IMR-90 (cell line): ENCODE data around the gene KCNQ2. TPM values are rescaled to one million over a fixed set of nuclear protein-coding genes. Genes with fewer than 3 reads are reported as not detected.

Source experiments
- ATAC-seq: fragments of 200-7000 bp; cut with Tn5 transposase; 2 replicates; pipeline ENCODE4 v1.9.1; 2020; ENCODE audit warnings: low read depth, mild to moderate bottlenecking, moderate library complexity
- BruUV-seq: library from RNA; stranded (reverse); fragments of 400-500 nt; replicated peaks from 2 replicates; lab custom pipeline; 2021; lab: Mats Ljungman, UMichigan
- CTCF ChIA-PET: fragments of 300-600 bp; formaldehyde crosslinking; extraction: SDS; loops from one replicate; lab custom pipeline; 2021; ENCODE audit warnings: antibody characterized with exemption; lab: Yijun Ruan, JAX
- POLR2A ChIA-PET: fragments of 300-600 bp; sonication (Branson Sonifier 250); formaldehyde crosslinking; loops from one replicate; lab custom pipeline; 2022; ENCODE audit warnings: antibody characterized with exemption; ENCODE audit not compliant: unreplicated experiment; lab: Charles Lee
- DNase-seq: peaks from one replicate; pipeline ENCODE4 v3.0.0; 2013
- H2AFZ ChIP-seq: replicated peaks from 2 replicates; pipeline ENCODE3; 2013; ENCODE audit warnings: low read length, mild to moderate bottlenecking; ENCODE audit not compliant: poor library complexity
- H2AK5ac ChIP-seq: 2 replicates; pipeline ENCODE4 v1.6.1; 2013; ENCODE audit warnings: low read depth, low read length, inconsistent platforms
- H2AK9ac ChIP-seq: replicated peaks from 2 replicates; pipeline ENCODE3; 2013; ENCODE audit warnings: mild to moderate bottlenecking, low read depth, low read length, moderate library complexity; ENCODE audit not compliant: poor library complexity
- H2BK120ac ChIP-seq: 2 replicates; pipeline ENCODE4 v1.6.1; 2013; ENCODE audit warnings: low read depth, low read length, inconsistent platforms
- H2BK15ac ChIP-seq: 3 replicates; pipeline ENCODE4 v1.6.1; 2013; ENCODE audit warnings: low read depth, low read length, inconsistent platforms
- H2BK20ac ChIP-seq: 2 replicates; pipeline ENCODE4 v1.6.1; 2013; ENCODE audit warnings: low read depth, mild to moderate bottlenecking, inconsistent platforms, low read length, moderate library complexity
- H2BK5ac ChIP-seq: 2 replicates; pipeline ENCODE4 v1.6.1; 2013; ENCODE audit warnings: mild to moderate bottlenecking, low read depth, low read length, inconsistent platforms; ENCODE audit not compliant: poor library complexity, severe bottlenecking
- H3K14ac ChIP-seq: replicated peaks from 2 replicates; pipeline ENCODE4 v1.6.1; 2013; ENCODE audit warnings: low read depth, low read length, inconsistent platforms
- H3K18ac ChIP-seq: 2 replicates; pipeline ENCODE4 v1.6.1; 2013; ENCODE audit warnings: low read depth, low read length, control low read depth
- H3K23ac ChIP-seq: 2 replicates; pipeline ENCODE4 v1.6.1; 2013; ENCODE audit warnings: low read depth, low read length, inconsistent platforms
- H3K27ac ChIP-seq: 2 replicates; pipeline ENCODE4 v1.5.1; 2013; ENCODE audit warnings: mild to moderate bottlenecking, control low read depth, low read length; ENCODE audit not compliant: insufficient read depth
- H3K27me3 ChIP-seq: 2 replicates; pipeline ENCODE4 v1.6.1; 2013; ENCODE audit warnings: low read length; ENCODE audit not compliant: control insufficient read depth, insufficient read depth
- H3K36me3 ChIP-seq: 2 replicates; pipeline ENCODE4 v1.6.1; 2013; ENCODE audit warnings: low read length, mixed read lengths; ENCODE audit not compliant: control insufficient read depth, insufficient read depth
- H3K4ac ChIP-seq: 2 replicates; pipeline ENCODE4 v1.6.1; 2013; ENCODE audit warnings: low read depth, low read length, inconsistent platforms
- H3K4me1 ChIP-seq: 2 replicates; pipeline ENCODE4 v1.6.1; 2013; ENCODE audit warnings: low read length, mixed read lengths; ENCODE audit not compliant: control insufficient read depth, insufficient read depth
- H3K4me2 ChIP-seq: 2 replicates; pipeline ENCODE4 v1.6.1; 2013; ENCODE audit warnings: low read depth, mild to moderate bottlenecking, control low read depth, low read length, moderate library complexity
- H3K4me3 ChIP-seq: 2 replicates; pipeline ENCODE4 v1.5.1; 2013; ENCODE audit warnings: low read depth, mild to moderate bottlenecking, control low read depth, low read length, moderate library complexity; ENCODE audit not compliant: insufficient read depth
- H3K56ac ChIP-seq: 2 replicates; pipeline ENCODE4 v1.6.1; 2013; ENCODE audit warnings: low read length, inconsistent platforms; ENCODE audit not compliant: insufficient read depth; ENCODE audit errors: extremely low read depth
- H3K79me1 ChIP-seq, 2 experiments: 2 replicates each; pipeline ENCODE4 v1.6.1; 2013; ENCODE audit warnings: low read length in 2 of 2, inconsistent platforms in 1 of 2, low read depth in 1 of 2
- H3K9ac ChIP-seq: 2 replicates; pipeline ENCODE4 v1.6.1; 2013; ENCODE audit warnings: low read depth, low read length, control low read depth
- H3K9me1 ChIP-seq: 2 replicates; pipeline ENCODE4 v1.6.1; 2013; ENCODE audit warnings: low read length, inconsistent platforms; ENCODE audit not compliant: insufficient read depth
- H3K9me3 ChIP-seq: 2 replicates; pipeline ENCODE4 v1.6.1; 2013; ENCODE audit warnings: low read length; ENCODE audit not compliant: control insufficient read depth, insufficient read depth
- H4K20me1 ChIP-seq: 2 replicates; pipeline ENCODE4 v1.6.1; 2013; ENCODE audit warnings: low read length, inconsistent platforms; ENCODE audit not compliant: insufficient read depth
- H4K5ac ChIP-seq: 2 replicates; pipeline ENCODE4 v1.6.1; 2013; ENCODE audit warnings: mild to moderate bottlenecking, low read depth, low read length, control low read depth
- H4K8ac ChIP-seq, 2 experiments: 2 replicates each; pipeline ENCODE4 v1.6.1; 2013; ENCODE audit warnings: low read depth in 2 of 2, low read length in 2 of 2, control low read depth in 1 of 2, inconsistent platforms in 1 of 2
- H4K91ac ChIP-seq: 2 replicates; pipeline ENCODE4 v1.6.1; 2013; ENCODE audit warnings: low read depth, low read length, inconsistent platforms; ENCODE audit not compliant: insufficient read depth
- BHLHE40 ChIP-seq: fragments of 150-350 bp; IDR thresholded peaks from 2 replicates; pipeline ENCODE4 v1.6.1; 2016; ENCODE audit warnings: mild to moderate bottlenecking, low read depth, low read length
- CTCF ChIP-seq: conservative IDR thresholded peaks from 2 replicates; pipeline ENCODE4 v1.5.1; 2012; ENCODE audit warnings: mild to moderate bottlenecking, low read depth, low read length, improper control_type of control experiment
- RAD21 ChIP-seq: IDR thresholded peaks from 2 replicates; pipeline ENCODE4 v1.6.1; 2012; ENCODE audit warnings: low read length, improper control_type of control experiment
- WGBS, 2 experiments: methylation state at CpG; one replicate each; pipeline versions ENCODE4 v1.1.5 to v1.1.7; 2013; ENCODE audit warnings: missing lambda C conversion rate in 2 of 2; ENCODE audit not compliant: insufficient read length in 1 of 2; ENCODE audit errors: extremely low coverage in 2 of 2; 5-methylcytosine and 5-hydroxymethylcytosine counted together
- dilution Hi-C: fragments of 300-500 bp; cut with HindIII; formaldehyde crosslinking; loops from one replicate; pipeline ENCODE4 v1.14.3; 2018; ENCODE audit warnings: low sequenced_read_pairs; ENCODE audit not compliant: unreplicated experiment
- in situ Hi-C: fragments of 300-500 bp; cut with MboI; formaldehyde crosslinking; loops from 3 replicates; pipeline ENCODE4 v1.14.3; 2019; ENCODE audit warnings: low sequenced_read_pairs, inconsistent platforms, mixed read lengths
- intact Hi-C: fragments of 100-400 bp; cut with micrococcal nuclease; formaldehyde crosslinking; loops from 2 replicates; pipeline ENCODE4 v1.10.0; 2022
- polyA plus RNA-seq, 3 experiments: library from polyadenylated mRNA; depleted of rRNA; stranded (reverse); fragments of >200 nt; gene quantifications; 2 replicates each; pipeline ENCODE4 v1.2.3, GENCODE V29; 2012; ENCODE audit warnings: low replicate concordance in 1 of 3
- total RNA-seq: library from RNA; depleted of rRNA; stranded (reverse); fragments of >200 nt; gene quantifications from 2 replicates; pipeline ENCODE4 v1.2.3, GENCODE V29; 2012

The KCNQ2 gene
- total and polyA plus RNA-seq, 2 of the 4 experiments (the other 2 are of a cell fraction): 0.02 TPM; not detected in 1

GRCh38 chr20:63472862-63473390, 471 bp upstream of the KCNQ2 start:
- H2BK20ac ChIP-seq: no peak overlapping the region
- DNase-seq (no peak), ATAC-seq (no peak)
- peaks cover 78% of the 10 kb centered on the region for H3K27me3 ChIP-seq
- no peak overlapping the region for H3K23ac ChIP-seq
- H3K14ac ChIP-seq: no peak overlapping the region
- intact Hi-C loops: no loop called here
- CTCF ChIA-PET: no interaction called here
- TF ChIP-seq RAD21 (no peak), CTCF (no peak), BHLHE40 (no peak)
- H2AK5ac ChIP-seq: no peak overlapping the region
- no peak overlapping the region for H3K4me3 ChIP-seq
- H2BK15ac ChIP-seq: no peak overlapping the region
- no peaks in the 10 kb centered on the region for H3K79me1 ChIP-seq
- no peaks in the 10 kb centered on the region for H3K9me1 ChIP-seq
- POLR2A ChIA-PET: no interaction called here
- no peak overlapping the region for H3K4ac ChIP-seq
- H4K5ac ChIP-seq: no peak overlapping the region
- no peak overlapping the region for H3K56ac ChIP-seq
- BruUV-seq: no TSS peak
- H3K4me1 ChIP-seq: no peaks in the 10 kb centered on the region
- 37% methylated on average over 8 of the region's 13 CpGs; no CpG with 5 or more reads in 1 of the 2 experiments for WGBS, 2 experiments
- no peak overlapping the region for H2BK5ac ChIP-seq
- no peak overlapping the region for H2AFZ ChIP-seq
- H4K8ac ChIP-seq: no peak overlapping the region
- H3K36me3 ChIP-seq: no peaks in the 10 kb centered on the region
- H4K91ac ChIP-seq: no peak overlapping the region
- in situ Hi-C loops: no loop called here
- dilution Hi-C loops: no loop called here
- H3K27ac ChIP-seq: no peak overlapping the region
- no peak overlapping the region for H3K9ac ChIP-seq
- H2AK9ac ChIP-seq: no peak overlapping the region
- no peak overlapping the region for H3K4me2 ChIP-seq
- no peaks in the 10 kb centered on the region; the same call in 1 of the 2 replicates for H4K20me1 ChIP-seq
- H3K9me3 ChIP-seq: no peaks in the 10 kb centered on the region
- no peak overlapping the region for H3K18ac ChIP-seq
- H2BK120ac ChIP-seq: no peak overlapping the region
